Transverse colon (tissue), 4 donors: ENCODE data around the gene CAPN7. TPM values are rescaled to one million over a fixed set of nuclear protein-coding genes. Genes with fewer than 3 reads are reported as not detected.

Experiments used
- DNase-seq: peaks from one replicate; pipeline ENCODE4 v3.0.0-alpha.2; 2019
- H3K27ac ChIP-seq, 4 donors: fragments of 200-600 bp; sonication (generic); 2 replicates each; pipeline ENCODE4 v1.5.1; 2016 to 2018; ENCODE audit warnings: inconsistent platforms in 4 of 4
- H3K27me3 ChIP-seq: fragments of 200-600 bp; sonication (generic); 2 replicates; pipeline ENCODE4 v1.5.1; 2017; ENCODE audit warnings: inconsistent platforms
- H3K36me3 ChIP-seq, 4 donors: fragments of 200-600 bp; sonication (generic); 2 replicates each; pipeline ENCODE4 v1.5.1; 2017 to 2019; ENCODE audit warnings: inconsistent platforms in 4 of 4
- H3K4me1 ChIP-seq, 4 donors: fragments of 200-600 bp; sonication (generic); 2 replicates each; pipeline ENCODE4 v1.5.1; 2017 to 2020; ENCODE audit warnings: inconsistent platforms in 4 of 4
- H3K4me3 ChIP-seq, 4 donors: fragments of 200-600 bp; sonication (generic); 1 replicate in 1 of 4; 2 replicates in 3 of 4; pipeline versions ENCODE4 v1.5.1 to v1.6.1; 2017 to 2019; ENCODE audit warnings: inconsistent platforms in 4 of 4
- H3K9me3 ChIP-seq, 2 donors: fragments of 200-600 bp; sonication (generic); 2 replicates each; pipeline ENCODE4 v1.5.1; 2017 to 2019; ENCODE audit warnings: inconsistent platforms in 2 of 2
- CTCF ChIP-seq, 5 experiments: fragments of 200-600 bp in 3 of 5; fragments of 450-650 bp in 2 of 5; sonication (generic) in 3 of 5; IDR thresholded peaks; 1 replicate in 2 of 5; 2 replicates in 3 of 5; pipeline ENCODE4 v1.5.1; 2016 to 2017; ENCODE audit warnings: antibody characterized with exemption in 5 of 5, inconsistent platforms in 3 of 5, mild to moderate bottlenecking in 2 of 5, moderate library complexity in 1 of 5
- EP300 ChIP-seq: sonication (generic); formaldehyde crosslinking; IDR thresholded peaks from one replicate; pipeline ENCODE4 v1.6.1; 2017; ENCODE audit warnings: antibody characterized with exemption, low read depth
- POLR2A ChIP-seq: fragments of 450-650 bp; IDR thresholded peaks from one replicate; pipeline ENCODE4 v1.6.1; 2016; ENCODE audit warnings: antibody characterized with exemption, mild to moderate bottlenecking, moderate library complexity
- POLR2AphosphoS5 ChIP-seq, 3 donors: sonication (generic); formaldehyde crosslinking; IDR thresholded peaks; one replicate each; pipeline ENCODE4 v1.6.1; 2016; ENCODE audit warnings: antibody characterized with exemption in 3 of 3
- WGBS, 2 donors: methylation state at CpG; one replicate each; pipeline ENCODE4 v1.1.5; 2018; ENCODE audit warnings: low coverage in 1 of 2; 5-methylcytosine and 5-hydroxymethylcytosine counted together
- in situ Hi-C, 4 donors: fragments of 200-750 bp; cut with MboI; loops; one replicate each; pipeline versions ENCODE4 v1.15.0 to v1.15.1; 2017; ENCODE audit warnings: low sequenced_read_pairs in 3 of 4, low pct_ligation_motif_present in 1 of 4, low pct_unique_long_range_greater_than_20kb in 1 of 4
- intact Hi-C: fragments of 100-400 bp; cut with DNase I; formaldehyde crosslinking; loops from one replicate; pipeline ENCODE4 v1.15.1; 2023; ENCODE audit warnings: low total_unique reads
- total RNA-seq, 4 donors: library from RNA; depleted of rRNA; stranded (reverse); fragments of >200 nt; gene quantifications; one replicate each; pipeline ENCODE4 v1.1.0, GENCODE V29; 2016

CAPN7 gene
- total RNA-seq, 4 donors from 2014 or later = 12.1 to 78.4 (median 48.8) TPM

- Histone ChIP-seq H3K27ac (no peak overlapping the region), H3K4me3 (no peak overlapping the region), H3K9me3 (no peaks in the 10 kb centered on the region), H3K4me1 (peaks cover 0 to 6% (median 0%) of the 10 kb centered on the region in 4 donors), H3K36me3 (peaks cover 0 to 80% (median 29%) of the 10 kb centered on the region in 4 donors), H3K27me3 (no peaks in the 10 kb centered on the region)
- in situ Hi-C loops (loop anchor here in 3 of 4 donors (25.0 kb wide), 2 partner anchors 342 to 1042 kb away; partner anchors contain the start of genes DPH3 (in 1 of the 3) and OXNAD1 (in 1 of the 3)), intact Hi-C loops (no loop called here)
- DNase-seq = no peak
- no peak for TF ChIP-seq POLR2AphosphoS5 (IDR thresholded peaks at IDR 0.05)
- TF ChIP-seq POLR2A = no peak
- TF ChIP-seq CTCF (IDR thresholded peaks at IDR 0.05) = no peak
- no peak for TF ChIP-seq EP300
- 89 to 100% methylated on average over 2 of the region's 2 CpGs for WGBS, 2 donors
These were observed 14.6 kb downstream of the CAPN7 start for GRCh38 chr3:15220661-15221060.

- no peak for DNase-seq
- H3K36me3 ChIP-seq = peaks cover 0 to 85% (median 29%) of the 10 kb centered on the region in 4 donors
- no peaks in the 10 kb centered on the region for H3K27me3 ChIP-seq
- peaks cover 0 to 6% (median 0%) of the 10 kb centered on the region in 4 donors for H3K4me1 ChIP-seq
- no peak overlapping the region for H3K4me3 ChIP-seq
- no peak overlapping the region for H3K27ac ChIP-seq
- 87 to 88% methylated on average over 11 of the region's 11 CpGs for WGBS, 2 donors
- in situ Hi-C loops = loop anchor here in 3 of 4 donors (25.0 kb wide), 2 partner anchors 341 to 1041 kb away; partner anchors contain the start of genes DPH3 (in 1 of the 3) and OXNAD1 (in 1 of the 3)
- H3K9me3 ChIP-seq = no peaks in the 10 kb centered on the region
- intact Hi-C loops = no loop called here
- TF ChIP-seq EP300 (no peak), POLR2A (no peak), CTCF (IDR thresholded peaks at IDR 0.05) (no peak), POLR2AphosphoS5 (IDR thresholded peaks at IDR 0.05) (no peak)
These were observed 15.7 kb downstream of the CAPN7 start for GRCh38 chr3:15221574-15222217.

GRCh38 chr3:15223685-15224572 is 17.9 kb downstream of the CAPN7 start:
- H3K4me3 ChIP-seq = no peak overlapping the region
- intact Hi-C loops (no loop called here), in situ Hi-C loops (loop anchor here in 3 of 4 donors (25.0 kb wide), 2 partner anchors 338 to 1038 kb away; partner anchors contain the start of genes DPH3 (in 1 of the 3) and OXNAD1 (in 1 of the 3))
- H3K9me3 ChIP-seq = no peaks in the 10 kb centered on the region
- H3K36me3 ChIP-seq = peaks cover 0 to 78% (median 25%) of the 10 kb centered on the region in 4 donors
- H3K27ac ChIP-seq = no peak overlapping the region
- 69 to 89% methylated on average over 4 to 7 of the region's 7 CpGs for WGBS, 2 donors
- peaks cover 0 to under 1% (median 0%) of the 10 kb centered on the region in 4 donors for H3K4me1 ChIP-seq
- no peak for TF ChIP-seq EP300
- TF ChIP-seq POLR2A = no peak
- TF ChIP-seq POLR2AphosphoS5 (IDR thresholded peaks at IDR 0.05) = no peak
- DNase-seq = no peak
- no peaks in the 10 kb centered on the region for H3K27me3 ChIP-seq

- in situ Hi-C loops = no loop called here
These were observed 22.1 kb downstream of the CAPN7 start for GRCh38 chr3:15228147-15228546.

More at GRCh38 chr3:15228147-15228546, 22.1 kb downstream of the CAPN7 start:
- Histone ChIP-seq H3K4me3 (no peak overlapping the region), H3K36me3 (peaks cover 0 to 80% (median 16%) of the 10 kb centered on the region in 4 donors), H3K9me3 (no peaks in the 10 kb centered on the region), H3K27ac (no peak overlapping the region), H3K4me1 (no peaks in the 10 kb centered on the region), H3K27me3 (no peaks in the 10 kb centered on the region)
- intact Hi-C loops = no loop called here
- WGBS, 2 donors = 92 to 100% methylated on average over 1 of the region's 1 CpG
- no peak for TF ChIP-seq CTCF (IDR thresholded peaks at IDR 0.05)
- DNase-seq = no peak
